ENCODE results near the gene MROH2A.

The MROH2A gene

DNA sequence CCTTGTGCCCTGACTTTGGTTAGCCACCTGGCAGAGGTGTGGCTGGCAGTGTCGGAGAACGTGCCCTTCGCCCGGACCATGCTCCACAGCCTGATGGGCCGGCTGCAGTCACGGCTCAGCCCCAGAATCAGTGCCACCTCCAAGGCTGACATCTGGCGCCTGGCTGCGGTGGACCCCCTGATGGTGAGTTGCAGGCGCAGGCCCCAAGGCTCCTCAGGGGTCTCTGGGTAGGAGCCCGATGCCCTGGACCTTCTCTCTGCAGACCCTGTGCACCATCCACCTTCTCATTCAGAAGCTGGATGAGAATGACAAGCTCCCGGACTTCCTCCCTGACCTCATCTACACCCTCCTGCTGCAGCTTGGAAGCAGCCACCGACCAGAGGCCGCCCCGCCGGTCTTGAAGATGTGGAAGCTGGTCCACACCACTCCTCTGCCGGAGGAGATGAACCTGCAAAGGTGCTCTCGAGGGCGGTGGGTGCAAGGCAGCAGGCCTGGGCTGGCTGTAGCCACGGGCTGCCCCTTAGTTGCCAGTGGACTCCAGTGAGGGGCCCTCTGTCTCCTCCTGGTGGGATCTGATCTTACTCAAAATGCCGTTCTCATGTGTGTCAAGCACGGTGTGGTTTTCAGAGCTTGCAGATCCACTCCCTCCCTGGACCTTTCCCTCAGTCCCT lies 44.1 kb downstream of the MROH2A start (continued):
- TF ChIP-seq, protein P1, sequence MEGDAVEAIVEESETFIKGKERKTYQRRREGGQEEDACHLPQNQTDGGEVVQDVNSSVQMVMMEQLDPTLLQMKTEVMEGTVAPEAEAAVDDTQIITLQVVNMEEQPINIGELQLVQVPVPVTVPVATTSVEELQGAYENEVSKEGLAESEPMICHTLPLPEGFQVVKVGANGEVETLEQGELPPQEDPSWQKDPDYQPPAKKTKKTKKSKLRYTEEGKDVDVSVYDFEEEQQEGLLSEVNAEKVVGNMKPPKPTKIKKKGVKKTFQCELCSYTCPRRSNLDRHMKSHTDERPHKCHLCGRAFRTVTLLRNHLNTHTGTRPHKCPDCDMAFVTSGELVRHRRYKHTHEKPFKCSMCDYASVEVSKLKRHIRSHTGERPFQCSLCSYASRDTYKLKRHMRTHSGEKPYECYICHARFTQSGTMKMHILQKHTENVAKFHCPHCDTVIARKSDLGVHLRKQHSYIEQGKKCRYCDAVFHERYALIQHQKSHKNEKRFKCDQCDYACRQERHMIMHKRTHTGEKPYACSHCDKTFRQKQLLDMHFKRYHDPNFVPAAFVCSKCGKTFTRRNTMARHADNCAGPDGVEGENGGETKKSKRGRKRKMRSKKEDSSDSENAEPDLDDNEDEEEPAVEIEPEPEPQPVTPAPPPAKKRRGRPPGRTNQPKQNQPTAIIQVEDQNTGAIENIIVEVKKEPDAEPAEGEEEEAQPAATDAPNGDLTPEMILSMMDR (tag by site-specific recombination; IDR thresholded peaks at IDR 0.05): no peak
- TF ChIP-seq, protein P2, sequence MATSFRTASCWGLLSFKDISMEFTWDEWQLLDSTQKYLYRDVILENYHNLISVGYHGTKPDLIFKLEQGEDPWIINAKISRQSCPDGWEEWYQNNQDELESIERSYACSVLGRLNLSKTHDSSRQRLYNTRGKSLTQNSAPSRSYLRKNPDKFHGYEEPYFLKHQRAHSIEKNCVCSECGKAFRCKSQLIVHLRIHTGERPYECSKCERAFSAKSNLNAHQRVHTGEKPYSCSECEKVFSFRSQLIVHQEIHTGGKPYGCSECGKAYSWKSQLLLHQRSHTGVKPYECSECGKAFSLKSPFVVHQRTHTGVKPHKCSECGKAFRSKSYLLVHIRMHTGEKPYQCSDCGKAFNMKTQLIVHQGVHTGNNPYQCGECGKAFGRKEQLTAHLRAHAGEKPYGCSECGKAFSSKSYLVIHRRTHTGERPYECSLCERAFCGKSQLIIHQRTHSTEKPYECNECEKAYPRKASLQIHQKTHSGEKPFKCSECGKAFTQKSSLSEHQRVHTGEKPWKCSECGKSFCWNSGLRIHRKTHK (tag by site-specific recombination; IDR thresholded peaks at IDR 0.05): no peak
- no peak for TF ChIP-seq ZNF266 (tag by site-specific recombination; IDR thresholded peaks at IDR 0.05; ENCODE audit: low read depth)
- TF ChIP-seq, protein P3, sequence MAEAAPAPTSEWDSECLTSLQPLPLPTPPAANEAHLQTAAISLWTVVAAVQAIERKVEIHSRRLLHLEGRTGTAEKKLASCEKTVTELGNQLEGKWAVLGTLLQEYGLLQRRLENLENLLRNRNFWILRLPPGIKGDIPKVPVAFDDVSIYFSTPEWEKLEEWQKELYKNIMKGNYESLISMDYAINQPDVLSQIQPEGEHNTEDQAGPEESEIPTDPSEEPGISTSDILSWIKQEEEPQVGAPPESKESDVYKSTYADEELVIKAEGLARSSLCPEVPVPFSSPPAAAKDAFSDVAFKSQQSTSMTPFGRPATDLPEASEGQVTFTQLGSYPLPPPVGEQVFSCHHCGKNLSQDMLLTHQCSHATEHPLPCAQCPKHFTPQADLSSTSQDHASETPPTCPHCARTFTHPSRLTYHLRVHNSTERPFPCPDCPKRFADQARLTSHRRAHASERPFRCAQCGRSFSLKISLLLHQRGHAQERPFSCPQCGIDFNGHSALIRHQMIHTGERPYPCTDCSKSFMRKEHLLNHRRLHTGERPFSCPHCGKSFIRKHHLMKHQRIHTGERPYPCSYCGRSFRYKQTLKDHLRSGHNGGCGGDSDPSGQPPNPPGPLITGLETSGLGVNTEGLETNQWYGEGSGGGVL (tag by site-specific recombination; IDR thresholded peaks at IDR 0.05): no peak

DNA sequence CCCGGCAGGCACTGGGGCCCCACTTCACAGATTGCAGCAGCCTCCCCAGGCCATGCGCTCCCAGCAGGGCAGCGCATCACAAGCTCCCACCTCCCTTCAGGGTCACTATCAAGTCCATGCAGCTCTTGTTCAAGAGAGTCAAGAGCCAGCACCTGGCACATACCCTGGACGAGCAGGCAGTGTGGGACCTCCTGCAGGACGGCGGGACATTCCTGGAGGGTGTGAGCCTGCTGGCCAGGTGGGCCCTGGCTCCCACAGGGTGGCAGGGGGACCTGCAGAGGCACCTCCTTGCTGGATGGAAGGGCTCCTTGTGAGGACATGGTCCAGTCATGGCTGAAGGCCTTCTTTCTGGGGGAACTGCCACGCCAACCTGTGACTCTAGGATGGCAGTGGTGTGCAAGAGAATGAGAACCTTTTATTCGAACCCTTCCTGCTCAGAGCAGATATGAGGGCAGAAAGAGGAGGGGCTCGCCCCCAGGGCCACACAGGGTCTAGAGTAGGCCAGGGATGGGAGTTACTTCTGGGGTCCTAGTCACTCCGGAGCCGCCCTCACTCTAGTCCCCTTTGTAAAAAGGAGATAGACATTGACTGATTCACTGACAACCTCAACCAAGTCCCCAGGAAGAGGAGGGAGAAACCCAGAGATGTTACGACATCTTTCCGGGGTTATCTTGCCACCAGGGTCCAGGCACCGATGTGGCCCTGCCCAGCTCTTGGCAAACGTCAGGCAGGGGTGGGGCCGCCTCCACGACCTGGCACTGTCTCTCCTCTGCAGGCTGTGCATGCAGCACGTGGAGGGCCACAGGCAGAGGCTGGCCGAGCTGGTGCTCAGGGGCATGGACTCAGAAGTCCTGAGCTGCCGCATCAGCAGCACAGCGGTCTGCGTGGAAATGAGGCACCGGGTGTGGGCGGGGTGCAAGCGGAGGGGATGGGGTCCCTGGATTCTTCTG lies 44.9 kb downstream of the MROH2A start:
- no peak overlapping the region for H3K27ac ChIP-seq (ENCODE audit: extremely low read depth, low read depth, low read length)
- ChIA-PET POLR2A (no interaction called here), CTCF (no interaction called here)
- TF ChIP-seq ZNF19 (tag by site-specific recombination; IDR thresholded peaks at IDR 0.05; ENCODE audit: low read depth): no peak
- TF ChIP-seq ZNF571 (tag by site-specific recombination; IDR thresholded peaks at IDR 0.05): no peak
- no peak for TF ChIP-seq ZNF701 (tag by site-specific recombination; IDR thresholded peaks at IDR 0.05)
- TF ChIP-seq, protein P4, sequence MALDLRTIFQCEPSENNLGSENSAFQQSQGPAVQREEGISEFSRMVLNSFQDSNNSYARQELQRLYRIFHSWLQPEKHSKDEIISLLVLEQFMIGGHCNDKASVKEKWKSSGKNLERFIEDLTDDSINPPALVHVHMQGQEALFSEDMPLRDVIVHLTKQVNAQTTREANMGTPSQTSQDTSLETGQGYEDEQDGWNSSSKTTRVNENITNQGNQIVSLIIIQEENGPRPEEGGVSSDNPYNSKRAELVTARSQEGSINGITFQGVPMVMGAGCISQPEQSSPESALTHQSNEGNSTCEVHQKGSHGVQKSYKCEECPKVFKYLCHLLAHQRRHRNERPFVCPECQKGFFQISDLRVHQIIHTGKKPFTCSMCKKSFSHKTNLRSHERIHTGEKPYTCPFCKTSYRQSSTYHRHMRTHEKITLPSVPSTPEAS (tag by site-specific recombination; IDR thresholded peaks at IDR 0.05): no peak
- TF ChIP-seq, protein P5, sequence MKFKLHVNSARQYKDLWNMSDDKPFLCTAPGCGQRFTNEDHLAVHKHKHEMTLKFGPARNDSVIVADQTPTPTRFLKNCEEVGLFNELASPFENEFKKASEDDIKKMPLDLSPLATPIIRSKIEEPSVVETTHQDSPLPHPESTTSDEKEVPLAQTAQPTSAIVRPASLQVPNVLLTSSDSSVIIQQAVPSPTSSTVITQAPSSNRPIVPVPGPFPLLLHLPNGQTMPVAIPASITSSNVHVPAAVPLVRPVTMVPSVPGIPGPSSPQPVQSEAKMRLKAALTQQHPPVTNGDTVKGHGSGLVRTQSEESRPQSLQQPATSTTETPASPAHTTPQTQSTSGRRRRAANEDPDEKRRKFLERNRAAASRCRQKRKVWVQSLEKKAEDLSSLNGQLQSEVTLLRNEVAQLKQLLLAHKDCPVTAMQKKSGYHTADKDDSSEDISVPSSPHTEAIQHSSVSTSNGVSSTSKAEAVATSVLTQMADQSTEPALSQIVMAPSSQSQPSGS (tag by site-specific recombination; IDR thresholded peaks at IDR 0.05; ENCODE audit: low read depth): no peak
- TF ChIP-seq ZNF623 (tag by site-specific recombination; IDR thresholded peaks at IDR 0.05): no peak
- TF ChIP-seq ZNF776 (tag by site-specific recombination; IDR thresholded peaks at IDR 0.05; ENCODE audit: borderline replicate concordance): no peak
- TF ChIP-seq ZNF350 (tag by site-specific recombination; IDR thresholded peaks at IDR 0.05): no peak
- TF ChIP-seq, protein P6, sequence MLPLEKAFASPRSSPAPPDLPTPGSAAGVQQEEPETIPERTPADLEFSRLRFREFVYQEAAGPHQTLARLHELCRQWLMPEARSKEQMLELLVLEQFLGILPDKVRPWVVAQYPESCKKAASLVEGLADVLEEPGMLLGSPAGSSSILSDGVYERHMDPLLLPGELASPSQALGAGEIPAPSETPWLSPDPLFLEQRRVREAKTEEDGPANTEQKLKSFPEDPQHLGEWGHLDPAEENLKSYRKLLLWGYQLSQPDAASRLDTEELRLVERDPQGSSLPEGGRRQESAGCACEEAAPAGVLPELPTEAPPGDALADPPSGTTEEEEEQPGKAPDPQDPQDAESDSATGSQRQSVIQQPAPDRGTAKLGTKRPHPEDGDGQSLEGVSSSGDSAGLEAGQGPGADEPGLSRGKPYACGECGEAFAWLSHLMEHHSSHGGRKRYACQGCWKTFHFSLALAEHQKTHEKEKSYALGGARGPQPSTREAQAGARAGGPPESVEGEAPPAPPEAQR (tag by site-specific recombination; IDR thresholded peaks at IDR 0.05): no peak
- TF ChIP-seq ZNF843 (tag by site-specific recombination; IDR thresholded peaks at IDR 0.05): no peak
- TF ChIP-seq ZNF555 (tag by site-specific recombination; conservative IDR thresholded peaks at IDR 0.05): no peak
- TF ChIP-seq, protein P2 (tag by site-specific recombination; IDR thresholded peaks at IDR 0.05): no peak
- no peak for TF ChIP-seq ZBTB8A (tag by site-specific recombination; IDR thresholded peaks at IDR 0.05)
- no peak for TF ChIP-seq ZNF654 (tag by site-specific recombination; IDR thresholded peaks at IDR 0.05; ENCODE audit: low read depth)
- no peak for TF ChIP-seq ZNF558 (tag by site-specific recombination; IDR thresholded peaks at IDR 0.05)
- H3K4me3 ChIP-seq (ENCODE audit: low read depth, low read length): no peak overlapping the region
- H3K4me1 ChIP-seq (ENCODE audit: control insufficient read depth, insufficient read depth, low read length): no peaks in the 10 kb centered on the region
- H3K9me3 ChIP-seq (ENCODE audit: control insufficient read depth, insufficient read depth, low read depth, low read length): no peaks in the 10 kb centered on the region
- no peaks in the 10 kb centered on the region for H3K36me3 ChIP-seq (ENCODE audit: control insufficient read depth in 2 of 2, insufficient read depth in 1 of 2, low read length in 2 of 2)

All from HEK293 (cell line).